AG20443 (cell line): ENCODE data around the gene NEGR1.

Experiments
- DNase-seq: peaks from one replicate; pipeline ENCODE4 v3.0.0; 2012; ENCODE audit warnings: low spot score, mixed read lengths

NEGR1 gene

GRCh38 chr1:71625004-71625403 lies 657.3 kb downstream of the NEGR1 start:
- DNase-seq = no peak

GRCh38 chr1:71623888-71624287 lies 658.5 kb downstream of the NEGR1 start:
- DNase-seq = no peak

GRCh38 chr1:71621785-71622184 lies 660.6 kb downstream of the NEGR1 start:
- peak; percentile 21 for DNase-seq

GRCh38 chr1:71618766-71619530 lies 663.4 kb downstream of the NEGR1 start:
- DNase-seq = no peak

GRCh38 chr1:71618191-71618590 lies 664.1 kb downstream of the NEGR1 start:
- no peak for DNase-seq

- no peak for DNase-seq
These were observed 671.9 kb downstream of the NEGR1 start for GRCh38 chr1:71610476-71610875.

GRCh38 chr1:71603044-71603776 lies 679.1 kb downstream of the NEGR1 start:
- no peak for DNase-seq

- no peak for DNase-seq
These were observed 682.3 kb downstream of the NEGR1 start for GRCh38 chr1:71600023-71600422.

GRCh38 chr1:71599306-71599705 lies 683.0 kb downstream of the NEGR1 start:
- DNase-seq = no peak

GRCh38 chr1:71593523-71593922 lies 688.8 kb downstream of the NEGR1 start:
- DNase-seq = peak; percentile 9

- DNase-seq = no peak
These were observed 689.6 kb downstream of the NEGR1 start for GRCh38 chr1:71592646-71593274.

GRCh38 chr1:71589005-71589404 lies 693.3 kb downstream of the NEGR1 start:
- no peak for DNase-seq

- DNase-seq = peak; percentile 12
These were observed 694.4 kb downstream of the NEGR1 start for GRCh38 chr1:71587961-71588360.

- DNase-seq = no peak
These were observed 696.3 kb downstream of the NEGR1 start for GRCh38 chr1:71586030-71586429.

- DNase-seq = no peak
These were observed 698.6 kb downstream of the NEGR1 start for GRCh38 chr1:71583756-71584155.

GRCh38 chr1:71582673-71583072 lies 699.7 kb downstream of the NEGR1 start:
- DNase-seq = no peak

- DNase-seq = no peak
These were observed 704.7 kb downstream of the NEGR1 start for GRCh38 chr1:71577451-71578131.

- DNase-seq = no peak
These were observed 710.3 kb downstream of the NEGR1 start for GRCh38 chr1:71572038-71572437.

GRCh38 chr1:71566413-71566812 lies 715.9 kb downstream of the NEGR1 start:
- no peak for DNase-seq

- DNase-seq = no peak
These were observed 716.5 kb downstream of the NEGR1 start for GRCh38 chr1:71565831-71566230.

- DNase-seq = no peak
These were observed 717.1 kb downstream of the NEGR1 start for GRCh38 chr1:71565262-71565661.

GRCh38 chr1:71562298-71562697 lies 720.0 kb downstream of the NEGR1 start:
- no peak for DNase-seq
